H1 (cell line): ENCODE measurements around the gene MAPK8IP1. TPM values are rescaled to one million over a fixed set of nuclear protein-coding genes. Genes with fewer than 3 reads are reported as not detected.

Source experiments
- CTCF ChIA-PET: fragments of 300-600 bp; sonication (Branson Sonifier 250); formaldehyde crosslinking; loops from one replicate; lab custom pipeline; 2021; ENCODE audit not compliant: partially characterized antibody; lab: Charles Lee
- POLR2A ChIA-PET: fragments of 300-600 bp; sonication (Branson Sonifier 250); formaldehyde crosslinking; loops from one replicate; lab custom pipeline; 2021; ENCODE audit warnings: inconsistent platforms; ENCODE audit not compliant: partially characterized antibody; lab: Charles Lee
- DNase-seq, 2 experiments: peaks; one replicate each; pipeline versions ENCODE4 v3.0.0 to v3.0.0-alpha.2; 2010 to 2022; ENCODE audit warnings: low spot score in 2 of 2, low read depth in 1 of 2, mixed read lengths in 1 of 2
- FAIRE-seq: peaks from 2 replicates; lab custom pipeline; 2011; peaks lifted over from hg19 to GRCh38; lab: Jason Lieb, UNC
- H2AFZ ChIP-seq: 2 replicates; pipeline ENCODE4 v1.8.1; 2012; ENCODE audit warnings: low read length, inconsistent platforms
- H2AK5ac ChIP-seq: 2 replicates; pipeline ENCODE4 v1.6.1; 2013; ENCODE audit warnings: low read depth, low read length
- H2BK120ac ChIP-seq: replicated peaks from 2 replicates; pipeline ENCODE3; 2013; ENCODE audit warnings: low read depth, low read length, inconsistent platforms
- H2BK12ac ChIP-seq: 2 replicates; pipeline ENCODE4 v1.6.1; 2013; ENCODE audit warnings: low read depth, low read length
- H2BK15ac ChIP-seq: 2 replicates; pipeline ENCODE4 v1.6.1; 2013; ENCODE audit warnings: low read length
- H2BK20ac ChIP-seq: 2 replicates; pipeline ENCODE4 v1.6.1; 2013; ENCODE audit warnings: low read length
- H2BK5ac ChIP-seq: 2 replicates; pipeline ENCODE4 v1.6.1; 2013; ENCODE audit warnings: low read depth, low read length
- H3K14ac ChIP-seq: 2 replicates; pipeline ENCODE4 v1.6.1; 2013; ENCODE audit warnings: inconsistent platforms; ENCODE audit not compliant: insufficient read length
- H3K18ac ChIP-seq: 2 replicates; pipeline ENCODE4 v1.6.1; 2013; ENCODE audit warnings: low read length; ENCODE audit errors: extremely low read depth
- H3K23ac ChIP-seq: 2 replicates; pipeline ENCODE4 v1.6.1; 2013; ENCODE audit warnings: inconsistent platforms; ENCODE audit not compliant: insufficient read length
- H3K23me2 ChIP-seq: 2 replicates; pipeline ENCODE4 v1.6.1; 2013; ENCODE audit warnings: low read depth, low read length
- H3K27ac ChIP-seq: 2 replicates; pipeline ENCODE4 v1.6.1; 2011; ENCODE audit warnings: low read depth, low read length, inconsistent platforms
- H3K27me3 ChIP-seq, 4 experiments: replicated peaks in 1 of 4; 1 replicate in 1 of 4; 2 replicates in 3 of 4; pipeline versions ENCODE4 v1.6.1 to v1.8.1; 2011 to 2013; ENCODE audit warnings: low read length in 3 of 4, mild to moderate bottlenecking in 3 of 4, inconsistent platforms in 2 of 4, mixed read lengths in 2 of 4, moderate library complexity in 1 of 4; ENCODE audit not compliant: control insufficient read depth in 3 of 4, insufficient read depth in 3 of 4; ENCODE audit errors: extremely low read depth in 1 of 4
- H3K36me3 ChIP-seq, 4 experiments: 2 replicates each; pipeline versions ENCODE4 v1.6.1 to v1.8.1; 2011 to 2013; ENCODE audit warnings: mild to moderate bottlenecking in 4 of 4, low read length in 3 of 4, moderate library complexity in 2 of 4, control low read depth in 1 of 4, inconsistent platforms in 1 of 4; ENCODE audit not compliant: insufficient read depth in 4 of 4, control insufficient read depth in 2 of 4
- H3K4ac ChIP-seq: replicated peaks from 2 replicates; pipeline ENCODE3; 2013; ENCODE audit warnings: low read length, low read depth, mixed read lengths, inconsistent platforms; ENCODE audit not compliant: insufficient read length
- H3K4me1 ChIP-seq, 4 experiments: replicated peaks in 1 of 4; 1 replicate in 1 of 4; 2 replicates in 3 of 4; pipeline versions ENCODE4 v1.6.1 to v1.8.1; 2011 to 2013; ENCODE audit warnings: low read length in 3 of 4, inconsistent platforms in 2 of 4, mixed read lengths in 1 of 4; ENCODE audit not compliant: insufficient read depth in 4 of 4, control insufficient read depth in 3 of 4
- H3K4me2 ChIP-seq, 2 experiments: 2 replicates each; pipeline versions ENCODE4 v1.6.1 to v1.8.1; 2011 to 2013; ENCODE audit warnings: low read depth in 2 of 2, low read length in 2 of 2, control low read depth in 1 of 2, inconsistent platforms in 1 of 2, mild to moderate bottlenecking in 1 of 2; ENCODE audit not compliant: insufficient read depth in 1 of 2
- H3K4me3 ChIP-seq, 4 experiments: fragments of 200-600, 300-600 bp in 1 of 4; sonication (generic), shearing (Covaris generic), sonication (Bioruptor Twin) in 1 of 4; 2 replicates each; pipeline versions ENCODE4 v1.5.1 to v1.8.1; 2011 to 2016; ENCODE audit warnings: low read length in 4 of 4, low read depth in 3 of 4, control low read depth in 2 of 4, inconsistent platforms in 2 of 4, mild to moderate bottlenecking in 2 of 4, mixed read lengths in 1 of 4, moderate library complexity in 1 of 4; ENCODE audit not compliant: insufficient read depth in 2 of 4; ENCODE audit errors: extremely low read depth in 1 of 4
- H3K56ac ChIP-seq: replicated peaks from 2 replicates; pipeline ENCODE3; 2013; ENCODE audit warnings: low read depth, mild to moderate bottlenecking, mixed read lengths, low read length, inconsistent platforms; ENCODE audit not compliant: insufficient read length
- H3K79me1 ChIP-seq: 2 replicates; pipeline ENCODE4 v1.6.1; 2013; ENCODE audit warnings: low read depth, low read length, control low read depth
- H3K79me2 ChIP-seq, 2 experiments: 2 replicates each; pipeline versions ENCODE4 v1.6.1 to v1.8.1; 2012 to 2013; ENCODE audit warnings: low read length in 2 of 2, mild to moderate bottlenecking in 2 of 2, inconsistent platforms in 1 of 2; ENCODE audit not compliant: insufficient read depth in 2 of 2, control insufficient read depth in 1 of 2
- H3K9ac ChIP-seq, 4 experiments: replicated peaks in 1 of 4; 1 replicate in 1 of 4; 2 replicates in 3 of 4; pipeline versions ENCODE4 v1.6.1 to v1.8.1; 2011 to 2013; ENCODE audit warnings: low read depth in 3 of 4, low read length in 3 of 4, control low read depth in 2 of 4, mild to moderate bottlenecking in 2 of 4, moderate library complexity in 2 of 4, inconsistent platforms in 1 of 4; ENCODE audit errors: extremely low read depth in 1 of 4
- H3K9me3 ChIP-seq, 2 experiments: 2 replicates each; pipeline versions ENCODE4 v1.6.1 to v1.8.1; 2012 to 2013; ENCODE audit warnings: mild to moderate bottlenecking in 2 of 2, moderate library complexity in 2 of 2, control low read depth in 1 of 2, inconsistent platforms in 1 of 2, low read depth in 1 of 2, low read length in 1 of 2, mixed read lengths in 1 of 2; ENCODE audit not compliant: insufficient read depth in 2 of 2
- H4K20me1 ChIP-seq, 2 experiments: replicated peaks in 1 of 2; 2 replicates each; pipeline versions ENCODE3 to v1.8.1; 2011 to 2013; ENCODE audit warnings: inconsistent platforms in 2 of 2, low read length in 2 of 2, mild to moderate bottlenecking in 1 of 2; ENCODE audit not compliant: insufficient read depth in 2 of 2, control insufficient read depth in 1 of 2
- H4K5ac ChIP-seq: 2 replicates; pipeline ENCODE4 v1.6.1; 2013; ENCODE audit warnings: low read length, low read depth, mixed read lengths, inconsistent platforms; ENCODE audit not compliant: insufficient read length
- H4K8ac ChIP-seq: 2 replicates; pipeline ENCODE4 v1.8.0; 2013; ENCODE audit warnings: mild to moderate bottlenecking, moderate library complexity, low read length, inconsistent platforms; ENCODE audit not compliant: insufficient read depth; ENCODE audit errors: extremely low read depth
- H4K91ac ChIP-seq: replicated peaks from 2 replicates; pipeline ENCODE3; 2013; ENCODE audit warnings: low read length, mixed read lengths, inconsistent platforms; ENCODE audit not compliant: insufficient read length
- ASH2L ChIP-seq: fragments of 200-600, 300-600 bp; sonication (generic); IDR thresholded peaks from one replicate; pipeline ENCODE4 v1.7.1; 2017; ENCODE audit warnings: low read length
- EP300 ChIP-seq, 2 experiments: IDR thresholded peaks; 1 replicate in 1 of 2; 2 replicates in 1 of 2; pipeline ENCODE4 v1.6.1; 2011 to 2012; ENCODE audit warnings: low read depth in 2 of 2, low read length in 2 of 2, mild to moderate bottlenecking in 2 of 2, borderline replicate concordance in 1 of 2, inconsistent platforms in 1 of 2, moderate library complexity in 1 of 2
- USF2 ChIP-seq: IDR thresholded peaks from 2 replicates; pipeline ENCODE4 v1.6.1; 2011; ENCODE audit warnings: low read length, improper control_type of control experiment
- WGBS, 2 experiments: shearing (Covaris generic) in 1 of 2; methylation state at CpG; one replicate each; pipeline versions ENCODE4 v1.1.6 to v1.1.7; 2013 to 2015; ENCODE audit warnings: low lambda C conversion rate in 2 of 2, mixed read lengths in 2 of 2, inconsistent platforms in 1 of 2, low coverage in 1 of 2, missing lambda C conversion rate in 1 of 2; ENCODE audit not compliant: insufficient replicate concordance in 2 of 2, insufficient coverage in 1 of 2, insufficient read length in 1 of 2; ENCODE audit errors: extremely low coverage in 1 of 2, missing lambda C conversion rate in 1 of 2; 5-methylcytosine and 5-hydroxymethylcytosine counted together
- polyA plus RNA-seq, 7 experiments: library from polyadenylated mRNA; depleted of rRNA in 3 of 7; stranded (reverse) in 5 of 7; unstranded in 2 of 7; fragments of >200 nt in 5 of 7; fragments of 200-250 nt in 2 of 7; gene quantifications; 1 replicate in 5 of 7; 2 replicates in 1 of 7; 4 replicates in 1 of 7; pipeline versions ENCODE4 v1.2.1 to v1.2.3, GENCODE V29; 2011 to 2013; ENCODE audit warnings: missing spikeins in 2 of 7, mixed read lengths in 2 of 7
- total RNA-seq: library from RNA; stranded (reverse); fragmentation: NEBNext Ultra II Directional; extraction: Animal tissue kit (Norgen Biotek cat#: 25700); gene quantifications from 2 replicates; pipeline ENCODE4 v1.2.1, GENCODE V29; 2021

The MAPK8IP1 gene
- total and polyA plus RNA-seq, 2 of the 8 experiments (the other 6 are each of a cell fraction or from before 2014, with no cell fraction given): 32.4 to 40.1 TPM

- Histone ChIP-seq H3K56ac (no peak overlapping the region), H2AK5ac (peak overlapping the region; percentile 11; the same call in 1 of the 2 replicates), H3K36me3 (no peaks in the 10 kb centered on the region), H3K4me2 (no peak overlapping the region), H2BK20ac (no peak overlapping the region), H3K79me1 (no peaks in the 10 kb centered on the region; the same call in 1 of the 2 replicates), H3K79me2 (no peaks in the 10 kb centered on the region; a peak in 1 of 4 replicates), H3K9me3 (no peaks in the 10 kb centered on the region), H3K23me2 (peaks cover 2% of the 10 kb centered on the region; the same call in 1 of the 2 replicates), H2AFZ (no peak overlapping the region), H4K91ac (no peak overlapping the region), H3K14ac (no peak overlapping the region), H3K9ac (0 out of 7 replicates have a peak overlapping the region, but pooled peaks of 1 of the 4 experiments have one; percentile 6), H2BK12ac (0 out of 2 replicates have a peak overlapping the region, but pooled peaks have one; percentile 75), H3K27me3 (no peaks in the 10 kb centered on the region), H3K18ac (no peak overlapping the region), H4K8ac (no peak overlapping the region), H4K20me1 (peaks cover 0 to 9% of the 10 kb centered on the region in 2 experiments), H4K5ac (no peak overlapping the region), H2BK15ac (0 out of 2 replicates have a peak overlapping the region, but pooled peaks have one; percentile 13), H3K23ac (no peak overlapping the region), H2BK120ac (no peak overlapping the region), H3K4me1 (peaks cover 0 to 22% (median 18%) of the 10 kb centered on the region in 4 experiments; a peak in 6 of 7 replicates), H3K27ac (no peak overlapping the region), H3K4ac (no peak overlapping the region), H2BK5ac (0 out of 2 replicates have a peak overlapping the region, but pooled peaks have one; percentile 4), H3K4me3 (no peak overlapping the region)
- ChIA-PET POLR2A (interaction anchor here (1.1 to 1.9 kb wide), 3 partner anchors 12 to 27 kb away, joined by 4 to 5 read pairs (median 5); no protein-coding TSS in a partner anchor), CTCF (interaction anchor here (0.6 to 7.7 kb wide), 8 partner anchors 8 to 123 kb away, joined by 3 to 69 read pairs (median 4); no protein-coding TSS in a partner anchor)
- no peak for DNase-seq
- TF ChIP-seq USF2 (no peak), EP300 (IDR thresholded peaks at IDR 0.05; ENCODE audit: borderline replicate concordance in 1 of 2, low read depth in 2 of 2, low read length in 2 of 2) (no peak), ASH2L (no peak)
- WGBS, 2 experiments: 92% methylated on average over 6 of the region's 6 CpGs; no CpG with 5 or more reads in 1 of the 2 experiments
- FAIRE-seq: no peak
Observed at GRCh38 chr11:45894555-45895247, 9.2 kb downstream of the MAPK8IP1 start.
